Heart right ventricle (tissue), 16 donors: Measurements from ENCODE around the gene KIF1B. TPM values are rescaled to one million over a fixed set of nuclear protein-coding genes. Genes with fewer than 3 reads are reported as not detected.
A peak's percentile ranks its signal among the peaks of the same experiment; 100 is the strongest.

Experiments used
- ATAC-seq, 8 donors: fragments of 200-7000 bp; cut with Tn5 transposase; one replicate each; pipeline ENCODE4 v1.9.1; 2020; ENCODE audit warnings: mild to moderate bottlenecking in 8 of 8, moderate library complexity in 8 of 8, moderate number of reproducible peaks in 1 of 8
- DNase-seq, 2 donors: peaks; one replicate each; pipeline ENCODE4 v3.0.0-alpha.2; 2020
- H3K27ac ChIP-seq, 10 donors: fragments of 200-600 bp; sonication (generic) in 2 of 10; one replicate each; pipeline versions ENCODE4 v1.5.0 to v1.8.0; 2020 to 2022; ENCODE audit warnings: mild to moderate bottlenecking in 3 of 10
- H3K27me3 ChIP-seq, 7 donors: fragments of 200-600 bp; one replicate each; pipeline ENCODE4 v1.8.0; 2021 to 2022; ENCODE audit warnings: mild to moderate bottlenecking in 2 of 7
- H3K36me3 ChIP-seq, 9 donors: fragments of 200-600 bp; sonication (generic) in 1 of 9; one replicate each; pipeline versions ENCODE4 v1.5.0 to v1.8.0; 2020 to 2022; ENCODE audit warnings: mild to moderate bottlenecking in 2 of 9
- H3K4me1 ChIP-seq, 9 donors: fragments of 200-600 bp; sonication (generic) in 1 of 9; one replicate each; pipeline versions ENCODE4 v1.5.0 to v1.8.0; 2020 to 2022; ENCODE audit warnings: mild to moderate bottlenecking in 4 of 9
- H3K4me3 ChIP-seq, 10 donors: fragments of 200-600 bp; sonication (generic) in 2 of 10; one replicate each; pipeline versions ENCODE4 v1.5.0 to v1.8.0; 2020 to 2022; ENCODE audit warnings: mild to moderate bottlenecking in 7 of 10, moderate library complexity in 2 of 10
- H3K9me3 ChIP-seq, 11 donors: fragments of 200-600 bp in 10 of 11; sonication (generic) in 2 of 11; one replicate each; pipeline versions ENCODE4 v1.5.0 to v1.8.0; 2013 to 2022; ENCODE audit warnings: mild to moderate bottlenecking in 2 of 11, control low read depth in 1 of 11, moderate library complexity in 1 of 11
- CTCF ChIP-seq, 9 donors: fragments of 200-600 bp; sonication (generic) in 2 of 9; IDR thresholded peaks; one replicate each; pipeline versions ENCODE4 v1.5.0 to v1.8.0; 2021 to 2022; ENCODE audit warnings: antibody characterized with exemption in 9 of 9, mild to moderate bottlenecking in 5 of 9, moderate library complexity in 1 of 9
- WGBS, 2 donors: extraction: QIAGEN DNeasy Blood & Tissue Kit; methylation state at CpG; one replicate each; pipeline ENCODE4 v1.1.7; 2013; ENCODE audit warnings: inconsistent platforms in 1 of 2; 5-methylcytosine and 5-hydroxymethylcytosine counted together
- intact Hi-C, 10 donors: fragments of 100-400 bp; cut with DNase I; formaldehyde crosslinking; loops; one replicate each; pipeline versions ENCODE4 v1.11.1 to v1.14.2; 2022
- polyA plus RNA-seq, 2 donors: library from polyadenylated mRNA; stranded (reverse); fragments of 200-250 nt; gene quantifications; one replicate each; pipeline ENCODE4 v1.2.3, GENCODE V29; 2013
- total RNA-seq, 10 donors: library from RNA; stranded (reverse); fragmentation: NEBNext Ultra II Directional in 3 of 10; extraction: Animal tissue kit (Norgen Biotek cat#: 25700) in 3 of 10; gene quantifications; one replicate each; pipeline versions ENCODE4 v1.2.1 to v1.2.4, GENCODE V29; 2021 to 2023
- donor health status: Arrhythmogenic right ventricular cardiomyopathy.
- donor health status: ischemic (EF 13 %, LVEDD 7.1; RV severe dilation, severe dysfunction).
- donor health status: healthy with polysubstance abuse.
- donor health status: DM: no; HTN: yes; CAD: no.
- donor health status: DM: no; HTN: no; CAD: no.
- donor health status: ischemic (EF 25% LVEDD 6.9; RV normal size, moderate dysfunction).
- donor health status: ischemic (EF 25% LVEDD 5.7; RV mildly dilated, moderate dysfunction).
- donor health status: healthy.
- donor health status: DM: yes; HTN: yes; CAD: no.
- donor health status: Ischemic cardiomyopathy.
- donor health status: ischemic (EF 35%, LVEDD 5.7; RV mildly dilated, moderate dysfunction).
- donor health status: nonischemic (EF 11% LVEDD 7.7; RV severe dilation, severe dysfunction).
- donor health status: DM: yes; HTN: yes; CAD: no.
- donor health status: PGD.
- donor health status: ischemic (EF 29% LVEDD 5.4; RV normal size, mild dysfunction).
- donor health status: nonischemic (EF 23%, LVEDD 6.1; RV moderate dilation, normal function).

Gene KIF1B
- total and polyA plus RNA-seq, 12 donors = 21.6 to 107 (median 87.5) TPM

- Histone ChIP-seq H3K4me1 (peaks cover 0 to 9% (median 0%) of the 10 kb centered on the region in 9 donors), H3K27ac (no peak overlapping the region), H3K4me3 (no peak overlapping the region), H3K36me3 (peaks cover 0 to 80% (median 9%) of the 10 kb centered on the region in 9 donors), H3K27me3 (no peaks in the 10 kb centered on the region), H3K9me3 (no peaks in the 10 kb centered on the region)
- WGBS, 2 donors = 95 to 97% methylated on average over 1 of the region's 1 CpG
- intact Hi-C loops = no loop called here
- TF ChIP-seq CTCF (IDR thresholded peaks at IDR 0.05) = no peak
- ATAC-seq (no peak), DNase-seq (no peak)
These were observed 149.7 kb downstream of the KIF1B start for GRCh38 chr1:10360045-10360444.

GRCh38 chr1:10361515-10361914 is 151.1 kb downstream of the KIF1B start:
- no peaks in the 10 kb centered on the region for H3K9me3 ChIP-seq
- ATAC-seq (peak; percentile 49 to 97 (median 82)), DNase-seq (peak; percentile 32 to 48)
- intact Hi-C loops = no loop called here
- H3K27ac ChIP-seq = no peak overlapping the region
- TF ChIP-seq CTCF (IDR thresholded peaks at IDR 0.05) = no peak
- H3K4me1 ChIP-seq = peaks cover 0 to 9% (median 0%) of the 10 kb centered on the region in 9 donors
- peaks cover 0 to 80% (median 19%) of the 10 kb centered on the region in 9 donors for H3K36me3 ChIP-seq
- H3K4me3 ChIP-seq = no peak overlapping the region
- no peaks in the 10 kb centered on the region for H3K27me3 ChIP-seq
- WGBS, 2 donors = 43 to 68% methylated on average over 10 of the region's 10 CpGs

GRCh38 chr1:10368194-10368593 is 157.8 kb downstream of the KIF1B start:
- TF ChIP-seq CTCF (IDR thresholded peaks at IDR 0.05) = no peak
- ATAC-seq (peak in 1 of 8 donors; percentile 57), DNase-seq (no peak)
- Histone ChIP-seq H3K4me1 (peaks cover 0 to 4% (median 0%) of the 10 kb centered on the region in 9 donors), H3K36me3 (peaks cover 0 to 98% (median 48%) of the 10 kb centered on the region in 9 donors), H3K27me3 (no peaks in the 10 kb centered on the region), H3K9me3 (no peaks in the 10 kb centered on the region), H3K27ac (no peak overlapping the region), H3K4me3 (no peak overlapping the region)
- intact Hi-C loops = no loop called here
- WGBS, 2 donors = 51 to 66% methylated on average over 6 of the region's 6 CpGs

GRCh38 chr1:10374442-10374860 is 164.1 kb downstream of the KIF1B start:
- Histone ChIP-seq H3K9me3 (no peaks in the 10 kb centered on the region), H3K27me3 (no peaks in the 10 kb centered on the region), H3K4me3 (no peak overlapping the region), H3K27ac (no peak overlapping the region), H3K36me3 (peaks cover 0 to 93% (median 23%) of the 10 kb centered on the region in 9 donors), H3K4me1 (peaks cover 0 to 21% (median 9%) of the 10 kb centered on the region in 9 donors)
- WGBS, 2 donors = 93 to 97% methylated on average over 8 of the region's 8 CpGs
- ATAC-seq = no peak
- TF ChIP-seq CTCF (IDR thresholded peaks at IDR 0.05) = no peak
- no peak for DNase-seq
- intact Hi-C loops = loop anchor here in 1 of 10 donors (10.0 kb wide), 1 partner anchor 100 kb away; the partner anchor contains the start of genes DFFA and PEX14
